GM21526 (cell line): ENCODE data around the gene SYNE2.

Experiments used
- ATAC-seq: cut with Tn5 transposase; IDR thresholded peaks from one replicate; pipeline ENCODE4 v1.9.1; 2021; ENCODE audit warnings: moderate library complexity; ENCODE audit not compliant: unreplicated experiment, low FRiP score

The SYNE2 gene

DNA sequence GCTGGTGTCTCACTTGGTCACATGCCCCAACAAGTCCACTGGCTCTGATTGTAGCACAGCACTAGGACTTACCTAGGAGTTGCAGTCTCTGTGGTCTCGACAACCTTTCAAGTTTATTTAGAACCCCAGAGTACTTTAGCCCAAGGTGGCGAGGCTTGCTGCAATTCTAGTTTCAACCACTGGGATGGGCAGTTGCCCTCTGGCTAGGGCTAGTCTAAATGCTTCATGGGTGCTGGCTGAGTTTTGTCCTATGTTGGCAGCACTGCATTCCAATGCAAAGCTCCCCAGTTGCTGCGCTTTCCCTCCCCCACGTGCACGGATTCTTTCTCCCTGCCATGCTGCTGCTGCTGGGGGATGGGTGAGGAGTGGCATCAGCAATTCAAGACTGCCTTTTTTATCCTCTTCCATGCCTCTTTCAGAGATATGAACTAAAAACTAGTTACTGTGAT is 207.9 kb downstream of the SYNE2 start:
- ATAC-seq = no peak

- ATAC-seq = no peak
Measured at GRCh38 chr14:64061115-64061514, 208.3 kb downstream of the SYNE2 start.

GRCh38 chr14:64061706-64062105 is 208.9 kb downstream of the SYNE2 start:
- ATAC-seq = no peak

DNA sequence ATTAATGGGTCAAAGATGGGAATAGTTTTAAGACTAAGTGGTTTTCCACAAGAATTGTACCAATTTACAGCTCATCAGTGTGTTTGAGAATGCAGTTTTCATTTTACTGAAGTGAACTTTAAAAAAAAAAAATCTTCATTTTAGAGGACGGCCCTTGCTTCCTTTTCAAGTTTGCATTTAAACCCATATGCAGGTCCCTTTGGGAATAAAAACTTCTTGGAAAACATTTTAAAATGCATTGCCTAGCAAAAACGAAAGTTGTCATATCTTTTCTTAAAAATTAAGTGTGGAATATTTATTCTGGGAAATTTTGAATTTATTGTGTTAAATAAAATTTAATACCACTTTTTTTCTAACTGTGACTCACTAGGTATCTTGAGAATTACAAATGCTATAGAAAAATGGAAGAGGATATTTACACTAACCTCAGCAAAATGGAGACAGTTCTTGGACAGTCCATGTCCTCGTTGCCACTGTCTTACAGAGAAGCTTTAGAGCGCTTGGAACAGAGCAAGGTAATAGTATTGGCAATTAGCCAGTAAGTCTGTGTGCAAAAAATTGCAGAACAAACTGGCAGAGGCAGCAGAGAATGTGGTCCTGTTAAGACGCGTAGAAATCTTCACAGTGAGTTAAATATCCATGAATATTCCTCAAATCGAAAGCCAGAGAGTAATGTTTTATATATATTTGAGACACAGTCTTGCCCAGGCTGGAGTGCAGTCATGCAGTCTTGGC is 209.7 kb downstream of the SYNE2 start:
- ATAC-seq = no peak

GRCh38 chr14:64064447-64064846 is 211.6 kb downstream of the SYNE2 start:
- no peak for ATAC-seq

DNA sequence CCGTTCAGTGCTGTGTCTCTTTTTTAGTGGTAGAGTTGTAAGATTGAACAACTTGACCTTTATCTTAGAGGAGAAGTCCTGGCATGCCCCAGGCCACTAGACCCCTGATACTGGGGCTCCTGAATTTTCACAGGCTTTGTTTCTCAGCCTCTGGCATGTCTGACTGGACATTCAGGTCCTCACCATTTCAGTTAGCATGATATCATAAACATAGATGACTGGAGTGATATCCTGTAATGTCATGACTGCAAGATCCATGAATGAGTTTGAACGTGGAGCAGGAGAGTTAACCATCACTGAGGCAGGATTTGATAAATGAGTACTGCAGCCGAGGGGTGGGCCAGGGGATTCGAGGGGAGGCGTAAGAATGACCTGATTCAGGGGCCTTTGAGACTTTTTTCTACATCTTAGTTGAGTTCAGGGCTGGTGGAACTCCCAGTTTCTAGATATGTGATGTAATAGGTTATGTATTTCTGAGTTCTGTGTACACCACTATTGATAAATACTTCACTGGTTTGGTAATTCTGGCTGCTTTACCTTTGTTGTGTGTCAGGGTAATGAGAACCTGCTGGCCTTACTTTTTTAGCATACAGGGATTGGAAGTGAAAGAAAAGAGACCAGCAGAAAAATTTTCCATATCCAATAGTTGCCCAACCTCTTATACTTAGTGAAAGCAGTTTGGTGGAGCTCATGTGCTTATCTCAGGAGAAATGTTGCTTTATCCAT is 217.0 kb downstream of the SYNE2 start:
- no peak for ATAC-seq

DNA sequence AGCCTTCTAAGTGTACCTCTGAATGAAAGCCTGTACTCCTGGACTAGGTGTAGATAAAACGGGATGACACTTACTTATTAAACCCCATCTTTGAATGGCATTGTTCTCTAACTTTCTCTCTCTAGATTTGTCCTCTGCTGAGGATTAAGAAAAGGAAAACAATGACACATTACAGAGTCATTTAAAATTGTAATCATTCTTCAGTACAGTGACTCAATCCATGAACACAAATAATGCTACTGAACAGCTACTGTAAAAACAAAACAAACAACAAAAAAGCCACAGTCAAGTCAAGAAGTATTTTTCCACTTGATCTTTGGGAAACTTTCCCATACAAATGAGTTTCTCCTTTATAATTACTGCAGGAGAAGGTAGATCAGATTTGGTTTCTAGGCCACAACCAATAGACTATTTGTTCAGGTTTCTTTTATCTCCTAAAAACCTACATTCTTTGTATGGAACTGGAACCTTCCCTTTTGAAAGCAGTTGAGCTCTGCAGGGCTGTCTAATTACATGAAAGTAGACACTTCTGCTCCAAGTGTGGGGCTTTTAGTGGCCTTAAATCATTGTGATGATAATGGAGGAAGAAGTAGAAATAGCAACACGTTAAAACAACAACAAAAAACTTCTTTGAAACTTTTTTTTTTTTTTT is 222.3 kb downstream of the SYNE2 start:
- no peak for ATAC-seq

GRCh38 chr14:64075613-64076005 is 222.8 kb downstream of the SYNE2 start:
- ATAC-seq = no peak

DNA sequence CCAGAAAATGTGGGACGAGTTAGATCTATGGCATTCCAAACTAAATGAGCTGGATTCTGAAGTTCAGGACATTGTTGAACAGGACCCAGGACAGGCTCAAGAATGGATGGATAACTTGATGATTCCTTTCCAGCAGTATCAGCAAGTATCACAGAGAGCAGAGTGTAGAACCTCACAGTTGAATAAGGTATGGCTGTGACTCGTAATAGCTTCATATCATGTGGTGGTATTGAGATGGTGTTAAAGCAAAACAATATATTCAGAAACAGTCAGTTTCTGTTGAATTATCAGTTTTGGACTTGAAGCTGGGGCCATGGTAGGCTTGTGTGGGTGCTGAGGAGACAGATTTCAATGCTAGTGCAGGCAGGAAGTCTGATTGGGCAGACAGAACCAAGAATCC is 227.6 kb downstream of the SYNE2 start:
- ATAC-seq = no peak

DNA sequence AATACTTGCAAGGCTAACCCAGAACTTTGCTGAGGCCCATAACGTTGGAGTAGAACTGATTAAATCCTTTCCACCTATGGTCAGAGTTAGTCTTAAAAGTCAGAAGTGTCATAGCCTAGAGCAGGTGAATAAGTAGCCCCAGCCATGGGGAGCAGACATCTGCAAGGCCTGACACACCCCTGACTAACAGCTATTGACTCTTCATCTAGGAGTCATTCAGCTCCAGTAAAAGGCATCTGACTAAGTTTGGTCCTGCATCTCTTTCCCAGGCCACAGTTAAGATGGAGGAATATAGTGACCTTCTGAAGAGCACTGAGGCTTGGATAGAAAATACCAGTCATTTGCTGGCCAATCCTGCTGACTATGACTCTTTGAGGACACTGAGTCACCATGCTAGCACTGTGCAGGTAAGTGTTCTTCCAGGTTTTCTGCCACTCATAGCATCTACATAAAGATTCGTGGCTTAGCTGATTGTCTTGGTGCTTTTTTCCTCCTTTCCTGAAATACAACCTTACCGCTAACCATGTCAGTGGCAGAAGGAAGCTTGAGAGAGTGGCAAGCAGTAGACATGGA is 228.5 kb downstream of the SYNE2 start:
- ATAC-seq = no peak

DNA sequence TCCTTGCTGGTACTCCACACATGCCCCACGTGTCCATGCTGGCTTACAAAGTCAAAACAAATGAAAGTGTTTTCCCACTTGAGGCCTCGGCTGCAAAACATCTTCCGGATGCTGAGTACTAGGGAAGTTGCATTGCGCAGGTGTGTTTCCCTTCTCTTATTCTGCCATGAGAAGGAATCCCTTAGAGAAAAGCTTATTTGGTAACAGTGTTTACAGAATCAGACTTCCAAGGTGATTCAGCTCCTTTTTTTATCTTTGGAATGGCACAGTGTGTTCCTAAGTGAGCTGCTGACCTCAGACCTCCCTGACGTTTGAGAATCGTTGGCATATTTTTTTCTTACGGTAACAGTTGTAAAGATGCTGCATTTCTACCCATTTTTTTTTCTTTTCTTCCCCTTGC is 230.0 kb downstream of the SYNE2 start:
- ATAC-seq = no peak

- ATAC-seq = no peak
Measured at GRCh38 chr14:64088647-64088964, 235.8 kb downstream of the SYNE2 start.

- no peak for ATAC-seq
Measured at GRCh38 chr14:64089920-64090319, 237.1 kb downstream of the SYNE2 start.

DNA sequence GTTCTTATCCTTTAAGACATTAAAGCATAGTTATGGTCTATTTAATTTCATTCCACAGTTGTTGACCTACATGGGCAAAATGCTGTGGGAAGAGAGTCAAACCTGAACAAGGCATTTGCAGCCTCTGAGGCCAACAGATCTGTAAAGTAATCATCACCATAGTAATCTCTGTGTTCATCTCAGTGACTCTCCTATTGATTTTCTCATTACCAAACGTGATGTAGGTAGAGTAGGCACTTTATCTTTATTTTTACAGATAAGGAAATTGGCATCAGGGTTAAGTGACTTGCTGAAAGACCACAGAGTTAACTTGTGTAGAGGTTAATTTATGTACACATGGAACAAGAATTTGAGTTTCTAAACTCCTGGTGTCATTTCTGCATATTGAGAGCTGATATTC is 238.4 kb downstream of the SYNE2 start:
- no peak for ATAC-seq

DNA sequence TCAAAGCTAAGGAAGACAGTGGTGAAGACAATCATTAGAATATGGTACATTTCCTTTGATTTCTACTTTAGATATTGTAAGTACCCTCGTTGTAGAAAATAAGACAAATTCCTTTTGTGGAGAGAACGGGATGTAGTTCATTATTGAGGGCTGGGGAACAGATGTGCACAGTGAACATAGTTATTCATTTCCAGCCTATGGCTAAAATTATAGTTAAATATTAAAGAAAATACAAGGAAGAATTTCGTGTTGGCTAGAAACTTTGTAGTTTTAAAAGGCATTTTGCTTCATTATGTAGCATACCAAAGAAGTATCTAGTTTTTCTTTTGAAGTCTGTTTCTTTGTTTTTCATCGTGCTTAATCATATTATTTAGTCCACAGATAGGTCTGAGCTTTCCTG is 239.5 kb downstream of the SYNE2 start:
- ATAC-seq = no peak

- ATAC-seq = no peak
Measured at GRCh38 chr14:64092940-64093339, 240.1 kb downstream of the SYNE2 start.

- no peak for ATAC-seq
Measured at GRCh38 chr14:64095620-64096019, 242.8 kb downstream of the SYNE2 start.

DNA sequence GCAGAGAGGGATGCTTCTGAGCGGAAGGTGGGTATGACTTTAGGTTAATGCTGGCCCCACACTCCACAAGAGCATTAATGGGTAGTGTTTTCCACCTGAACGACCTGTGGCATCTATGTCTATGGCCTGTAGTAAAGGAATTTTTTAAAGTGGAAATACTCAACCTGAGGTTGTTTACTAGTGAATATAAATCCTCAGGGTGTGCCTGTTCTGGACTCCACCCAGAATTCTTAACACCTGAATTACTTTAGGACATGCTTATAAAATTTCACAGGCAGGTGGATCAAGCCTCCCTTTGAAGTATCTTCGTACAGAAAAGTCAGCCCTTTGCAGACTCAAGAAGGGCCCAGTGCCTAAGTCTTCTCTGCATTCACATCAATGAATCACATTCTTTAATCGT is 245.3 kb downstream of the SYNE2 start:
- ATAC-seq = no peak

GRCh38 chr14:64107438-64107837 is 254.6 kb downstream of the SYNE2 start:
- no peak for ATAC-seq

DNA sequence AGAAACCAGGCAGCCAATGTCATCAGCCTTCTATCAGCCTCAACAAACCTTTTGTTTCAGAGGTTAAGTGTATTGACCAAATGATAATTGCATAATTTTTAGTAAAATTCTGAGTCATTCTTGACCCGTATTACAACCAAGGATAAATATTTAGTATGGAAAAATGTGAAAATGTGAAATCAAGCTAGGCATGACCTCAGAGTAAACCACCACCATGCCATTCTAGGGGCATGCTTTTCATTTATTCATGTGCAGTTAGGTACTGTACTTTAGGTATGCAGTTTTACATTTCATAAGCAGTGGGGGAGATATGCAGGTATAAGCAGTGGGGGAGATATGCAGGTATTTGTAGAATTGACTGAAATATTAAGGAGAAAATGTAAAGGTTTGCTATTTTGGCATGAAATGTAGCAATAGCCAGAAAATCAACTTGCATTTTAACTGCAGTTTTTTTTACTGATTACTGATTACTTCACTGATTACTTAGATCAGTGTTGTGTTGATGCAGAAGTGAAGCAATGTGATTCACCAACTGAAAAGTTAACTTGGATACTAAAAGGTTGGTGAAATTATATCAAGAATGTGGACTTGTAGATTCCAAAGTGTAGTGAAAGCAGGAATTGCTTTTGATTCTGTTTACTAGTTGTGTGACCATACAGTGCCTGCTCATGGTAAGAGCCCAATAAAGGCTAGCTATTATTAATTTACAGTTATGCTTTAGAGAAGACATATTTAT is 257.2 kb downstream of the SYNE2 start:
- no peak for ATAC-seq

DNA sequence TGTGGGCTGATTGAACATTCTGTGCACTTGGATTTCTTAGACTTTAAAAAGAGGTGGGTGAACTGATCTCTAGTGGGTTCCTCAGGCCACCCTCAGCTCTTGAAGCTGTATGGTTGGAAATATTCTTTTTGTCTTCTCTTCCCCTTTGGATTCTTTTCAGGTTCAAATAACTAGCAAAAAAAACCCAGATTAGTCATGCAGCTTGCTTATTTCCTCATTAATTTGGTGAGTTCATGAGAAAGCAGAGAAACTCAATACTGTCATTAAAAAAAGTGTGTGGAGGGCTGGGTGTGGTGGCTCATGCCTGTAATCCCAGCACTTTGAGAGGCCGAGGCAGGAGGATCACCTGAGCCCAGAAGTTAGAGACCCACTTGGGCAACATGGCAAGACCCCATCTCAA is 258.0 kb downstream of the SYNE2 start:
- no peak for ATAC-seq
